ENCODE measurements around the gene OR5L2.

OR5L2 gene

GRCh38 chr11:55826919-55827318 lies at the start of gene OR5L2:
Gene OR5L2, plus strand, starts transcription at chr11:55827219. Its CDS starts 0 bp downstream, at chr11:55827219.
- H2AFZ ChIP-seq (ENCODE audit: low read length, unreplicated experiment), result no peak within 1 kb of the TSS
- H3K4me3 ChIP-seq (ENCODE audit: low read depth, low read length), result no peak within 1 kb of the TSS
- no peak within 1 kb of the TSS for H3K27ac ChIP-seq (ENCODE audit: low read depth, low read length)
- no peaks in the 10 kb centered on the region for H3K79me2 ChIP-seq (ENCODE audit: control insufficient read depth, insufficient read depth, low read length, unreplicated experiment)
- no peaks in the 10 kb centered on the region for H3K27me3 ChIP-seq (ENCODE audit: insufficient read depth, low read length)
- no peaks in the 10 kb centered on the region for H3K4me1 ChIP-seq (ENCODE audit: control insufficient read depth, insufficient read depth, low read length, unreplicated experiment)
- H3K36me3 ChIP-seq (ENCODE audit: insufficient read depth, low read length), result no peaks in the 10 kb centered on the region

GRCh38 chr11:55791606-55792005 lies 35.4 kb upstream of the OR5L2 start:
- no peaks in the 10 kb centered on the region for H3K79me2 ChIP-seq (ENCODE audit: control insufficient read depth, insufficient read depth, low read length, unreplicated experiment)
- H3K27me3 ChIP-seq (ENCODE audit: insufficient read depth, low read length), result no peaks in the 10 kb centered on the region
- H3K4me3 ChIP-seq (ENCODE audit: low read depth, low read length), result no peak overlapping the region
- no peaks in the 10 kb centered on the region for H3K4me1 ChIP-seq (ENCODE audit: control insufficient read depth, insufficient read depth, low read length, unreplicated experiment)
- no peak overlapping the region for H2AFZ ChIP-seq (ENCODE audit: low read length, unreplicated experiment)
- H3K27ac ChIP-seq (ENCODE audit: low read depth, low read length), result no peak overlapping the region
- H3K36me3 ChIP-seq (ENCODE audit: insufficient read depth, low read length), result no peaks in the 10 kb centered on the region

- H3K27me3 ChIP-seq (ENCODE audit: insufficient read depth, low read length), result no peaks in the 10 kb centered on the region
- no peak overlapping the region for H2AFZ ChIP-seq (ENCODE audit: low read length, unreplicated experiment)
- H3K79me2 ChIP-seq (ENCODE audit: control insufficient read depth, insufficient read depth, low read length, unreplicated experiment), result no peaks in the 10 kb centered on the region
- H3K4me3 ChIP-seq (ENCODE audit: low read depth, low read length), result no peak overlapping the region
- H3K27ac ChIP-seq (ENCODE audit: low read depth, low read length), result no peak overlapping the region
- no peaks in the 10 kb centered on the region for H3K4me1 ChIP-seq (ENCODE audit: control insufficient read depth, insufficient read depth, low read length, unreplicated experiment)
- H3K36me3 ChIP-seq (ENCODE audit: insufficient read depth, low read length), result no peaks in the 10 kb centered on the region
These were observed 33.7 kb upstream of the OR5L2 start for GRCh38 chr11:55793321-55793720.

- Histone ChIP-seq H2AFZ (ENCODE audit: low read length, unreplicated experiment) (no peak within 1 kb of the TSS), H3K4me1 (ENCODE audit: control insufficient read depth, insufficient read depth, low read length, unreplicated experiment) (no peaks in the 10 kb centered on the region), H3K27me3 (ENCODE audit: insufficient read depth, low read length) (no peaks in the 10 kb centered on the region), H3K79me2 (ENCODE audit: control insufficient read depth, insufficient read depth, low read length, unreplicated experiment) (no peaks in the 10 kb centered on the region), H3K36me3 (ENCODE audit: insufficient read depth, low read length) (no peaks in the 10 kb centered on the region), H3K4me3 (ENCODE audit: low read depth, low read length) (no peak within 1 kb of the TSS), H3K27ac (ENCODE audit: low read depth, low read length) (no peak within 1 kb of the TSS)
These were observed 31.8 kb upstream of the OR5L2 start, which contains the start of gene OR5D14 for GRCh38 chr11:55795256-55795655. Gene OR5D14, plus strand, starts transcription at chr11:55795556. Its CDS starts 0 bp downstream, at chr11:55795556.

- Histone ChIP-seq H3K4me3 (ENCODE audit: low read depth, low read length) (no peak overlapping the region), H2AFZ (ENCODE audit: low read length, unreplicated experiment) (no peak overlapping the region), H3K36me3 (ENCODE audit: insufficient read depth, low read length) (no peaks in the 10 kb centered on the region), H3K79me2 (ENCODE audit: control insufficient read depth, insufficient read depth, low read length, unreplicated experiment) (no peaks in the 10 kb centered on the region), H3K27ac (ENCODE audit: low read depth, low read length) (no peak overlapping the region), H3K4me1 (ENCODE audit: control insufficient read depth, insufficient read depth, low read length, unreplicated experiment) (no peaks in the 10 kb centered on the region), H3K27me3 (ENCODE audit: insufficient read depth, low read length) (no peaks in the 10 kb centered on the region)
These were observed 20.8 kb upstream of the OR5L2 start for GRCh38 chr11:55806248-55806647.

- H3K79me2 ChIP-seq (ENCODE audit: control insufficient read depth, insufficient read depth, low read length, unreplicated experiment), result no peaks in the 10 kb centered on the region
These were observed 16.0 kb upstream of the OR5L2 start, which contains the start of gene OR5L1 for GRCh38 chr11:55811067-55811466. Gene OR5L1, plus strand, starts transcription at chr11:55811367. Its CDS starts 100 bp downstream, at chr11:55811467.

GRCh38 chr11:55819330-55819729 lies 7.7 kb upstream of the OR5L2 start, which contains the start of gene OR5D18:
Gene OR5D18, plus strand, starts transcription at chr11:55819630. Its CDS starts 0 bp downstream, at chr11:55819630.
- Histone ChIP-seq H3K4me3 (ENCODE audit: low read depth, low read length) (no peak within 1 kb of the TSS), H3K36me3 (ENCODE audit: insufficient read depth, low read length) (no peaks in the 10 kb centered on the region), H3K4me1 (ENCODE audit: control insufficient read depth, insufficient read depth, low read length, unreplicated experiment) (no peaks in the 10 kb centered on the region), H3K79me2 (ENCODE audit: control insufficient read depth, insufficient read depth, low read length, unreplicated experiment) (no peaks in the 10 kb centered on the region), H3K27me3 (ENCODE audit: insufficient read depth, low read length) (no peaks in the 10 kb centered on the region), H2AFZ (ENCODE audit: low read length, unreplicated experiment) (no peak within 1 kb of the TSS), H3K27ac (ENCODE audit: low read depth, low read length) (no peak within 1 kb of the TSS)

More at GRCh38 chr11:55811067-55811466, 16.0 kb upstream of the OR5L2 start, which contains the start of gene OR5L1:
- Histone ChIP-seq H3K4me1 (ENCODE audit: control insufficient read depth, insufficient read depth, low read length, unreplicated experiment) (no peaks in the 10 kb centered on the region), H3K4me3 (ENCODE audit: low read depth, low read length) (no peak within 1 kb of the TSS), H3K27ac (ENCODE audit: low read depth, low read length) (no peak within 1 kb of the TSS), H3K36me3 (ENCODE audit: insufficient read depth, low read length) (no peaks in the 10 kb centered on the region), H3K27me3 (ENCODE audit: insufficient read depth, low read length) (no peaks in the 10 kb centered on the region), H2AFZ (ENCODE audit: low read length, unreplicated experiment) (no peak within 1 kb of the TSS)

- Histone ChIP-seq H3K36me3 (ENCODE audit: insufficient read depth, low read length) (no peaks in the 10 kb centered on the region), H3K4me1 (ENCODE audit: control insufficient read depth, insufficient read depth, low read length, unreplicated experiment) (no peaks in the 10 kb centered on the region)
These were observed 11.4 kb downstream of the OR5L2 start, which contains the start of gene OR5D16 for GRCh38 chr11:55838452-55838851. Gene OR5D16, plus strand, starts transcription at chr11:55838752. Its CDS starts 0 bp downstream, at chr11:55838752.

GRCh38 chr11:55847453-55847852 lies 20.4 kb downstream of the OR5L2 start:
- Histone ChIP-seq H3K27ac (ENCODE audit: low read depth, low read length) (no peak overlapping the region), H2AFZ (ENCODE audit: low read length, unreplicated experiment) (no peak overlapping the region), H3K27me3 (ENCODE audit: insufficient read depth, low read length) (no peaks in the 10 kb centered on the region), H3K4me3 (ENCODE audit: low read depth, low read length) (no peak overlapping the region), H3K79me2 (ENCODE audit: control insufficient read depth, insufficient read depth, low read length, unreplicated experiment) (no peaks in the 10 kb centered on the region), H3K36me3 (ENCODE audit: insufficient read depth, low read length) (no peaks in the 10 kb centered on the region), H3K4me1 (ENCODE audit: control insufficient read depth, insufficient read depth, low read length, unreplicated experiment) (no peaks in the 10 kb centered on the region)

More at GRCh38 chr11:55838452-55838851, 11.4 kb downstream of the OR5L2 start, which contains the start of gene OR5D16:
- Histone ChIP-seq H2AFZ (ENCODE audit: low read length, unreplicated experiment) (no peak within 1 kb of the TSS), H3K27me3 (ENCODE audit: insufficient read depth, low read length) (no peaks in the 10 kb centered on the region), H3K27ac (ENCODE audit: low read depth, low read length) (no peak within 1 kb of the TSS), H3K79me2 (ENCODE audit: control insufficient read depth, insufficient read depth, low read length, unreplicated experiment) (no peaks in the 10 kb centered on the region), H3K4me3 (ENCODE audit: low read depth, low read length) (no peak within 1 kb of the TSS)

GRCh38 chr11:55849037-55849436 lies 22.0 kb downstream of the OR5L2 start:
- H3K4me1 ChIP-seq (ENCODE audit: control insufficient read depth, insufficient read depth, low read length, unreplicated experiment), result no peaks in the 10 kb centered on the region

GRCh38 chr11:55852141-55852540 lies 25.1 kb downstream of the OR5L2 start:
- no peak overlapping the region for H3K4me3 ChIP-seq (ENCODE audit: low read depth, low read length)
- H3K79me2 ChIP-seq (ENCODE audit: control insufficient read depth, insufficient read depth, low read length, unreplicated experiment), result no peaks in the 10 kb centered on the region
- no peaks in the 10 kb centered on the region for H3K4me1 ChIP-seq (ENCODE audit: control insufficient read depth, insufficient read depth, low read length, unreplicated experiment)
- H3K36me3 ChIP-seq (ENCODE audit: insufficient read depth, low read length), result no peaks in the 10 kb centered on the region
- no peak overlapping the region for H3K27ac ChIP-seq (ENCODE audit: low read depth, low read length)
- no peak overlapping the region for H2AFZ ChIP-seq (ENCODE audit: low read length, unreplicated experiment)
- no peaks in the 10 kb centered on the region for H3K27me3 ChIP-seq (ENCODE audit: insufficient read depth, low read length)

More at GRCh38 chr11:55849037-55849436, 22.0 kb downstream of the OR5L2 start:
- Histone ChIP-seq H3K36me3 (ENCODE audit: insufficient read depth, low read length) (no peaks in the 10 kb centered on the region), H3K79me2 (ENCODE audit: control insufficient read depth, insufficient read depth, low read length, unreplicated experiment) (no peaks in the 10 kb centered on the region), H3K27me3 (ENCODE audit: insufficient read depth, low read length) (no peaks in the 10 kb centered on the region), H3K4me3 (ENCODE audit: low read depth, low read length) (no peak overlapping the region), H3K27ac (ENCODE audit: low read depth, low read length) (no peak overlapping the region), H2AFZ (ENCODE audit: low read length, unreplicated experiment) (no peak overlapping the region)
